SH-SY5Y (cell line): ENCODE results near the gene CABLES1.

Source experiments
- GATA2 ChIP-seq: IDR thresholded peaks from 2 replicates; pipeline ENCODE4 v1.6.1; 2011; ENCODE audit warnings: mild to moderate bottlenecking, low read depth, low read length
- GATA3 ChIP-seq: IDR thresholded peaks from 2 replicates; pipeline ENCODE4 v1.6.1; 2011; ENCODE audit warnings: low read depth, mild to moderate bottlenecking, low read length, moderate library complexity

DNA sequence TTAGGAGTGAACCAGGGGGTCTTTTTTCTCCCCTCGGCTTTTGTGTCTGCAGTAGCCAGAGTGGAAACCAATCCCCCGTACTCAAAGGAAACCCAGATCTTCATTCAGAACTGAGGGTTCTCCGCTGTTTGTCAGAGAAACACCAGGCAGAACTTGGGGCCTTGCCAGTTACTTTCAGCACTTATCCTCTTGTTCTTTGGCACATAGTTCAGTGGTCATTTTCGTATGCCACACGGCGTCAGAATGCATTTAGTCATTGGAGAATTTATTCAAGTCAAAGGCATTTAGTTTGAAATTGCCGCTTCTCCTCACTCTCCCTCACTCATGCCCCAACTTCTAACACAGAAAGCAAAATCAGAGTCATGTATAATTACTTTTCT lies 102.9 kb downstream of the CABLES1 start:
- TF ChIP-seq GATA2: no peak
- no peak for TF ChIP-seq GATA3
